OCI-M2 (cell line): ENCODE data around the gene MIER2.

Experiments used
- DNase-seq: peaks from one replicate; lab custom pipeline; 2025; ENCODE audit not compliant: unreplicated experiment; lab: John Stamatoyannopoulos, UW

MIER2 gene

GRCh38 chr19:379796-380195 is 35.2 kb upstream of the MIER2 start:
- DNase-seq = no peak

DNA sequence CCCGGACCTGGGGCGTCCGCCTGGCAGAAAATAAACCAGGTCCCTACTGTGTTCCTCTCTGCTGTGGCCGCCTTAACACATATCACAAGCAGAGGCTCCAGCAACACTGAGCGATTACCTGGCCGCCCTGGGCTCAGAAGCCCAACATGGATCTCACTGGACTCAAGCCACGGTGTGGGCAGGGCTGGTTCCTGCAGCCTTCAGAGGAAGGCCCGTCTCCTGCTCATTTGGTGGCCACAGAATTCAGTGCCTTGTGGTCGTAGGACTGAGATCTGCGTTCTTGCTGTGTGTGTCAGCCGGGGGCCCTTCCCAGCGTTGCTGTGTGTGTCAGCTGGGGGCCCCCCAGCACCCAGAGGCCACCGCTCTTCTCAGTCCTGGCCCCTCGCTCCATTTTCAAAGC is 34.1 kb upstream of the MIER2 start:
- no peak for DNase-seq

GRCh38 chr19:377801-378581 is 33.4 kb upstream of the MIER2 start:
- no peak for DNase-seq

DNA sequence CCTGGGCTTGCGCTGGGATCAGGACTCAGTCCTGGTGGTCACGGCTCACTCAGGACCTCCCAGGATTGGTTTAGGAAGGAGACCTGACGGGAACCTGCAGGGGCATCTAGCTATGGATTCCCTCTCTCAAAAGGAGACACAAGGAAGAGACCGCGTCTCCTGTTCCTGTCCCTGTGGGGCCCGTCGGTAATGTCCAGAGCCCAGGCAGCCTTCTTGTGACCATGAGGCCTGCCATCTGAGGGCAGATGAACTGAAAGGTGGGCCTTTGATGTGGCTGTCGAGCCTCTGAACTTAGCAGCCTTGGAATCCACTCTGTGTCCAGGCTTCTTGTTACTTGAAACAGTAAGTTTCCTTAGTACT is 31.5 kb upstream of the MIER2 start:
- DNase-seq = no peak

DNA sequence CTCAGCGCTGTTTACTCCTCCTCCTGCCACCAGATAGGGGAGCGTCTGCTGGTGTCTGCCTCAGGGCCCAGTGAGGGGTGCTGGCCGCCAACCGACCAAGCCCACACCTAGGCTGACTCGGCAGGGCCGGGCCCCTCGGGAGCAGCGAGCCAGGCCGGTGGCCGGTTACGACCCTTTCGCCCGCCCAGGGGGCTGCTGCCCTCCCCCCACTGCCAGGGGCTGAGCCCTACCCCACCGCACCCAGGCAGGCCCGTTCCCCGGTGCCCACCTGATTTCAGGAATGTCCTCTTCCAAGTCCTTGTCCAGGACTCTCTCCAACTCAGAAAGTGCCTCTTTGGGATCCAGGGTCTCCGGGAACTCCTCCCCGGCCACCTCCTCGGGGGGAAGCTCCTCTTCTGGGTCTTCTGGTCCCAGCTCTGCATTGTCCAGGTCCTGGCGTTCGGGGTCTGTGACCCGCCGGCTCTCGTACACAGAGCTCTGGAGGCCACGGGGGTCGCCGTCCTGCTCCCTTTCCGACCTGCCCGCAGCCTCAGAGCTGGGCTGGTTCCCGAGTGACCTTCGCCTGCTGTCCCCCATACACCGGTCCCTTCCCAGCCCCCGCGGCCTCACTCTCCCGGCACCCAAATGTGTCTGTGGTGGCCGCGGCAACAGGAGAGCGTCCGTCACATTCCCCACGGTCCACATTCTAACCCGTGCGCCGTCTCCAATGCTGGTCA is 31.0 kb upstream of the MIER2 start:
- no peak for DNase-seq

DNA sequence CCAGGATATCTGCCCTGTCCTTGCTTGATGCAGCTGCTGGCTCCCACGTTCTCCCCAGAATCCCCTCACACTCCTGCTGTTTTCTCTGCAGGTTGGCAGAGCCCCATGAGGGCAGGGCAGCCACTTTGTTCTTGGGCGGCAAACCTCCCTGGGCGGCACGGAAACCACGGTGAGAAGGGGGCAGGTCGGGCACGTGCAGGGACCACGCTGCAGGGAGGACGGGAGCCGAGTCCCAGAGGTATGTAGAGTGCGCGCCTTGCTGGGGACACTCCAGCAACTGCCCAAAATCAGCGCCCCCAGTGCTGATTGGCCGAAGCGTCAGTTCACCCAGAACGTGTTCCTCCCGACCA is 30.3 kb upstream of the MIER2 start:
- DNase-seq = no peak

- DNase-seq = no peak
These were observed 29.7 kb upstream of the MIER2 start for GRCh38 chr19:374183-374885.

GRCh38 chr19:373391-374182 is 29.0 kb upstream of the MIER2 start:
- no peak for DNase-seq

DNA sequence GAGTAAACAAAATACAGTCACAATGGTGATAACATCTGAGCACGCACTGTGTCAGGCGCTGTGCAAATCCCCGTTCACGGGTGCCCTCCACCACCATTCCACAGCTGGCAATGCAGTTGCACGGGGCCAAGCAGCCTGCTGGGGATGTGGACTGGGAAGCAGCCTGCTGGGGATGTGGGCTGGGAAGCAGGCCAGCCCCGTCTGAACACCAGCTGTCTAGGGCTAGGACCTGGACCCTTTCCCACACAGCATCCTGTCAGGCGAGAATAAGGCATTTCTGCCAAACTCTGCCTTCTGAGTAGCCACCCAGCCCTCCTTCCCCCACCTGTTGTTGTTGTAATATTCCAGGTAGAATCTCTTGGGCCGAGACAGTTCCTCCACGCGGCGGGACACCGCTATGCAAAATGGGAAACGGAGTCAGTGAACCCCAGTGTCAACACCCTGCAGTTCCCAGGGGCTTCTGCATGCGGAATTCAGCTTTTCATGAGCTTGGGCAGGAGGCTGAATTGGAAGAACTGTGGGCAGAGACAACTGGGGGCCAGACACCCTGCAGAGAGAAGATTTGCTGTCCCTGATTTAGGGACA is 27.8 kb upstream of the MIER2 start:
- no peak for DNase-seq

DNA sequence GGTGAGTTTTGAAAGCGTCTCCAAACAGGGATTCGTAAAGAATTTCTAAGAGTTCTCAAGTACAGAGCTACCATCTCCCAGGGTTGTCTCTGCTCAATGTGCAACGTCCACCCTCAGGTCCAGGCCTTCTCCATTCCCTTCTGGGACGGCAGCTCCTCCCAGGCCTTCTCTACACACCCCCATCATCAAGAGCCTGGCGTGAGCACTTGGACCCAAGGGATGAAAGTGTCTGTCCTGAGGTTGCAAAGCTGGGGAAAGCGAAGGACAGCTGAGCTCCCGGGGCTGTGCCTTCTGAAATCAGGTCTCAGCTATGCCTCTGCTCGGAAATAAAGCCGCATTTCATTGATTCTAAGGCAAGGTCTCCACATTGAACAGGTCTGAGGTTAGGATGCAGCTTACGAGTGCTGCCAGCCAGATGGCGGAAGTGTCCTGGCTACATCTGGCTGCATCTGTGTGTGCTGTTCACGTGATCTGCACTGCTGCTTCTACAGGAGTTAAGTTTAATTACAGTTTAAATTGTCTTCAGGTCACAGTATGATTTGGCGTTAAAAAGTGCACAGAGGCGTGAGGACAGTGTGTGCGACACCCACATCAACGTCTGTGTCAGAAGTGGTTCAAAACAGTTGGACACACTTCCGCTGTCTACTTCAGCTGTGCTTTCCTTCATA is 27.0 kb upstream of the MIER2 start:
- DNase-seq = no peak

- DNase-seq = no peak
These were observed 26.2 kb upstream of the MIER2 start for GRCh38 chr19:370641-371330.

- DNase-seq = no peak
These were observed 25.3 kb upstream of the MIER2 start for GRCh38 chr19:369876-370275.

DNA sequence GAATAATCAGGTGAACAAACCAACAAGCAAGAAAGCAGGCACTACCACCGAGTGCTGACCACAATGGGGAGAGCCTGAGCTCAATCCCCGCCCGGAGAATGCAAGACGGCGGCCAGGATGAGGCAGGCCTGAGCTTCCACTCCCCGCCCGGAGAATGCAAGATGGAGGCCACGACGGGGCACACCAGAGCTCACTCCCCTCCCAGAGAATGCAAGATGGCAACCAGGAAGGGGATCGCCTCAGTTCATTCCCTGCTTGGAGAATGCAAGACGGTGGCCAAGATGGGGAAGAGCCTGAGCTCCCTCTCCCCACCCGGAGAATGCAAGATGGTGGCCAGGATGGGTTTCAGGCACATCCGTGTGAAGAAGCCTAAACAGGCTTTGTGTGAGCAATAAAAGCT is 24.7 kb upstream of the MIER2 start:
- no peak for DNase-seq

DNA sequence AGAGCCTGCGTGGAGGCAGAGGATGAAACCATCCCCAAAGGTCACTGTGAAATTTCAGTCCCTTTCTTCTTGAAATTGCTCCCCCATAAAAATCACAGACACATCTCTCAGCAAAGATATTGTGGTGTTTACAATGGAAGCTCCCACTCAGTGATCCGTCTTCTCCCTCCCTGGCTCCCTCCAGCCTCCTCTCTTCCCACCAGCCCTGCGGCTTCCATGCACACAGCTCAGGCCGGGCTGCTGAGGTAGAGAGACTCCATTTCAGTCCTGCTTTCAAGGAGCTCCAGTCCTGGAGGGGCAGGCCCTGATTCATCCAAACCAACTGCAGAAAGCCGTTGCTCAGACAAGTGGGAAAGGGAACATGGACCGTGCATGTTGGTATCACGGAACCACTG is 24.0 kb upstream of the MIER2 start:
- DNase-seq = no peak

- DNase-seq = no peak
These were observed 23.5 kb upstream of the MIER2 start for GRCh38 chr19:367963-368629.

- DNase-seq = no peak
These were observed 23.0 kb upstream of the MIER2 start for GRCh38 chr19:367561-367960.

DNA sequence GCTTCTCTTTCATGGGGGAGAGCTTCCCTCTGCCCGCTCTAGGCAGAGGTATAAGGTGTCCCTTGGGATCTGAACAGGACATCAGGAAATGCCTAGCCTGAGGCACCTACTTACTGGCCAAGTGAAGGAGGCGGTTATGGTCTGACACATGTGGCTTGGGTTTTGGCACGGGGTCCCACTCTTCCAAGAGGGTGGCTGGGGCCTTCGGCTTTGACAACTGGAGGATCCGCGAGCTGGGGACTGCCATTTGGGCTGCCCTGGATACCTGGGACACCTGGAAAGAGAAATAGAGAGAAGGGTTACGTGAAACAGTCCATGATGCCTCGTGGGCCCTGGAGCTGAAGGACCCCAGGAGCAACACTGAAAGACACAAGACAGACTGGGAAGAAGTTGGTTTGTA is 22.4 kb upstream of the MIER2 start:
- no peak for DNase-seq

- no peak for DNase-seq
These were observed 21.7 kb upstream of the MIER2 start for GRCh38 chr19:366205-366783.
